Prostate gland (tissue), 2 donors: ENCODE data around the gene OR8G5. TPM values are rescaled to one million over a fixed set of nuclear protein-coding genes. Genes with fewer than 3 reads are reported as not detected.
"Not testable (repeated sequence)": the region's sequence is repeated elsewhere in the genome, so short reads cannot be mapped to it uniquely, and the experiment has no call there.

ENCODE experiments used
- DNase-seq: peaks from one replicate; pipeline ENCODE4 v3.0.0-alpha.2; 2019; ENCODE audit warnings: low spot score
- H3K27ac ChIP-seq, 2 donors: fragments of 200-600 bp; sonication (generic); 2 replicates each; pipeline ENCODE4 v1.5.1; 2017 to 2019
- H3K27me3 ChIP-seq: fragments of 200-600 bp; sonication (generic); replicated peaks from 2 replicates; pipeline ENCODE4 v1.5.1; 2019; ENCODE audit not compliant: insufficient read depth
- H3K36me3 ChIP-seq, 2 donors: fragments of 200-600 bp; sonication (generic); 1 replicate in 1 of 2; 2 replicates in 1 of 2; pipeline versions ENCODE4 v1.5.1 to v1.8.1; 2017 to 2019
- H3K4me1 ChIP-seq: fragments of 200-600 bp; sonication (generic); replicated peaks from 2 replicates; pipeline ENCODE4 v1.5.1; 2019
- H3K4me3 ChIP-seq, 2 donors: fragments of 200-600 bp; sonication (generic); 2 replicates each; pipeline ENCODE4 v1.5.1; 2017 to 2019
- H3K9me3 ChIP-seq: fragments of 200-600 bp; sonication (generic); 2 replicates; pipeline ENCODE4 v1.5.1; 2017
- POLR2A ChIP-seq: fragments of 450-650 bp; IDR thresholded peaks from one replicate; pipeline ENCODE4 v1.6.1; 2016; ENCODE audit warnings: antibody characterized with exemption, mild to moderate bottlenecking
- POLR2AphosphoS5 ChIP-seq: sonication (generic); formaldehyde crosslinking; IDR thresholded peaks from one replicate; pipeline ENCODE4 v1.6.1; 2017; ENCODE audit warnings: antibody characterized with exemption
- WGBS: methylation state at CpG from one replicate; pipeline ENCODE4 v1.1.5; 2018; 5-methylcytosine and 5-hydroxymethylcytosine counted together
- intact Hi-C: fragments of 100-400 bp; cut with DNase I; formaldehyde crosslinking; loops from one replicate; pipeline ENCODE4 v1.14.2; 2022
- total RNA-seq, 2 donors: library from RNA; depleted of rRNA; stranded (reverse); fragments of >200 nt; gene quantifications; one replicate each; pipeline ENCODE4 v1.1.0, GENCODE V29; 2016
- TF ChIP-seq, protein P1 (sequence below), 4 experiments: fragments of 200-600 bp in 2 of 4; fragments of 450-650 bp in 2 of 4; sonication (generic) in 2 of 4; IDR thresholded peaks; 1 replicate in 3 of 4; 2 replicates in 1 of 4; pipeline ENCODE4 v1.5.1; 2016 to 2019; ENCODE audit warnings: antibody characterized with exemption in 4 of 4, mild to moderate bottlenecking in 2 of 4, moderate library complexity in 2 of 4

OR8G5 gene
- total RNA-seq, 2 donors from 2014 or later: 3.0 TPM; not detected in 1

DNA sequence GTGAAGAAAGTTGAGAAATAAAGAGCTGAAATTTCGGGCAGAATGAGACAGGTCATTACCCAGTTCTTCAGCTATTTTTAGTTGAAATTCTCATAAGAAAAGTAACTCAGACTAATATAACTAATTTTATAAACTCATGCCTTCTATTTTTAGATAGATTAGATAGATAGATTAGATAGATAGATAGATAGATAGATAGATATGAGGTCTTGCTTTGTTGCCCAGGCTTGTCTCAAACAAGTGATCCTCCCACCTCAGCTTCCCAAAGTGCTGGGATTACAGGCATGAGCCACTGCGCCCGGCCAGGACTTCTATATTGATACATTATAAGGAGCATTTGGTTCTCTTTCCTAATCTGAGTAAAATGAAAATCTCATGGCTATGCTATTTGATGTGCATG is 42.1 kb upstream of the OR8G5 start:
- 81% methylated on average over 3 of the region's 3 CpGs for WGBS
- no peaks in the 10 kb centered on the region for H3K9me3 ChIP-seq
- H3K4me1 ChIP-seq: no peaks in the 10 kb centered on the region
- no peak overlapping the region for H3K4me3 ChIP-seq
- no peaks in the 10 kb centered on the region for H3K36me3 ChIP-seq
- H3K27me3 ChIP-seq: no peaks in the 10 kb centered on the region
- DNase-seq: no peak
- H3K27ac ChIP-seq: no peak overlapping the region
- intact Hi-C loops: no loop called here
- TF ChIP-seq POLR2A: no peak
- TF ChIP-seq, protein P1, sequence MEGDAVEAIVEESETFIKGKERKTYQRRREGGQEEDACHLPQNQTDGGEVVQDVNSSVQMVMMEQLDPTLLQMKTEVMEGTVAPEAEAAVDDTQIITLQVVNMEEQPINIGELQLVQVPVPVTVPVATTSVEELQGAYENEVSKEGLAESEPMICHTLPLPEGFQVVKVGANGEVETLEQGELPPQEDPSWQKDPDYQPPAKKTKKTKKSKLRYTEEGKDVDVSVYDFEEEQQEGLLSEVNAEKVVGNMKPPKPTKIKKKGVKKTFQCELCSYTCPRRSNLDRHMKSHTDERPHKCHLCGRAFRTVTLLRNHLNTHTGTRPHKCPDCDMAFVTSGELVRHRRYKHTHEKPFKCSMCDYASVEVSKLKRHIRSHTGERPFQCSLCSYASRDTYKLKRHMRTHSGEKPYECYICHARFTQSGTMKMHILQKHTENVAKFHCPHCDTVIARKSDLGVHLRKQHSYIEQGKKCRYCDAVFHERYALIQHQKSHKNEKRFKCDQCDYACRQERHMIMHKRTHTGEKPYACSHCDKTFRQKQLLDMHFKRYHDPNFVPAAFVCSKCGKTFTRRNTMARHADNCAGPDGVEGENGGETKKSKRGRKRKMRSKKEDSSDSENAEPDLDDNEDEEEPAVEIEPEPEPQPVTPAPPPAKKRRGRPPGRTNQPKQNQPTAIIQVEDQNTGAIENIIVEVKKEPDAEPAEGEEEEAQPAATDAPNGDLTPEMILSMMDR (IDR thresholded peaks at IDR 0.05): no peak

DNA sequence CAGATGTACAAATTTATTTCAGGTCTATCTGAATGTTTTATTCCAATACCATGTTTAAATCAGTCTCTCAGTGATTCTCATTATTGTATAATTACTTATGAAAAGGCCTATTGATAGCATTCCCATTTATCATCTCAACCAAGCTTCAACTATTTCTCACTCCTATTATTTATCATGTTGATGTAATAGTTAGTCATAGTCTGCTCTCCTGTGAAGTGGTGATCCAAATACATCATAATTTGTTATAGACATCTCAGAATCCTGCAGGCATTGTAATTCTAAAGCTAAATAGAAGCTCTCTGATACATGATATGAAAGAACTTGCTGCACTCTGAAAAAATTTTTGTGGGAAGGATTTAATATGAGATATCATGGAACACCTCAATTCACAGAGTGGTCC is 37.0 kb upstream of the OR8G5 start:
- no peak for DNase-seq
- H3K36me3 ChIP-seq: no peaks in the 10 kb centered on the region
- TF ChIP-seq, protein P1 (IDR thresholded peaks at IDR 0.05): no peak
- TF ChIP-seq POLR2A (no peak), POLR2AphosphoS5 (no peak)
- no peak overlapping the region for H3K27ac ChIP-seq
- no peaks in the 10 kb centered on the region for H3K27me3 ChIP-seq
- no peak overlapping the region for H3K4me3 ChIP-seq
- no peaks in the 10 kb centered on the region for H3K4me1 ChIP-seq
- intact Hi-C loops: no loop called here
- no peaks in the 10 kb centered on the region for H3K9me3 ChIP-seq

DNA sequence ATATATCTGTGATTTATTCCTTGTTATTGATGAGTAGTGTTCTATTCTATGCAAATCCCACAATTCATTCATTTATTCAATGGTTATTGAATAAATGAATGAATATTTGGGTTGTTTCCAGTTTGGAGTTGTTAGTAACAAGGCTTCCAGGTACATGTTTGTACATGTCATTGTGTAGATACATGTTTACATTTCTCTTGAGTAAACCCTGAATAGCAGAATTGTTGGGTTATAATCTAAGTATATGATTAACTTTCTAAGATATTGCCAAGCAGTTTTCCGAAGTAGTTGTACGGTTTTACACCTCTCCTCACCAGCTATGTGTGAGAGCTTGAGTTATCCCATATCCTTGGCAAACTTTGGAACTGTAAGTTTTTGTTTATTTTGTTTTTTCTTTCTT is 33.8 kb upstream of the OR8G5 start:
- Histone ChIP-seq H3K9me3 (no peaks in the 10 kb centered on the region), H3K36me3 (no peaks in the 10 kb centered on the region), H3K4me3 (no peak overlapping the region), H3K27ac (no peak overlapping the region), H3K4me1 (no peaks in the 10 kb centered on the region), H3K27me3 (no peaks in the 10 kb centered on the region)
- WGBS: 21% methylated on average over 2 of the region's 2 CpGs
- DNase-seq: no peak
- TF ChIP-seq POLR2A (no peak), POLR2AphosphoS5 (no peak)
- TF ChIP-seq, protein P1 (IDR thresholded peaks at IDR 0.05): no peak
- intact Hi-C loops: no loop called here

DNA sequence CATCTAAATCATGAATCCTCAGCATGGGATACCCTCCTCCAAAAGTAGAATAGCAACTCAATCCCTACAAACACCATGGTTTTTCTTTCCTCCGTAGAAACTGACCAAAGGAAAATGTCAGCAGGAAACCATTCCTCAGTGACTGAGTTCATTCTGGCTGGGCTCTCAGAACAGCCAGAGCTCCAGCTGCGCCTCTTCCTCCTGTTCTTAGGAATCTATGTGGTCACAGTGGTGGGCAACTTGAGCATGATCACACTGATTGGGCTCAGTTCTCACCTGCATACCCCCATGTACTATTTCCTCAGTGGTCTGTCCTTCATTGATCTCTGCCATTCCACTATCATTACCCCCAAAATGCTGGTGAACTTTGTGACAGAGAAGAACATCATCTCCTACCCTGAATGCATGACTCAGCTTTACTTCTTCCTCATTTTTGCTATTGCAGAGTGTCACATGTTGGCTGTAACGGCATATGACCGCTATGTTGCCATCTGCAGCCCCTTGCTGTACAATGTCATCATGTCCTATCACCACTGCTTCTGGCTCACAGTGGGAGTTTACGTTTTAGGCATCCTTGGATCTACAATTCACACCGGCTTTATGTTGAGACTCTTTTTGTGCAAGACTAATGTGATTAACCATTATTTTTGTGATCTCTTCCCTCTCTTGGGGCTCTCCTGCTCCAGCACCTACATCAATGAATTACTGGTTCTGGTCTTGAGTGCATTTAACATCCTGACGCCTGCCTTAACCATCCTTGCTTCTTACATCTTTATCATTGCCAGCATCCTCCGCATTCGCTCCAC is 31.4 kb upstream of the OR8G5 start:
- H3K4me3 ChIP-seq, DNase-seq, H3K27me3 ChIP-seq, H3K27ac ChIP-seq, H3K4me1 ChIP-seq, intact Hi-C loops, H3K36me3 ChIP-seq, H3K9me3 ChIP-seq: not testable (repeated sequence)
- WGBS: 69% methylated on average over 9 of the region's 9 CpGs

DNA sequence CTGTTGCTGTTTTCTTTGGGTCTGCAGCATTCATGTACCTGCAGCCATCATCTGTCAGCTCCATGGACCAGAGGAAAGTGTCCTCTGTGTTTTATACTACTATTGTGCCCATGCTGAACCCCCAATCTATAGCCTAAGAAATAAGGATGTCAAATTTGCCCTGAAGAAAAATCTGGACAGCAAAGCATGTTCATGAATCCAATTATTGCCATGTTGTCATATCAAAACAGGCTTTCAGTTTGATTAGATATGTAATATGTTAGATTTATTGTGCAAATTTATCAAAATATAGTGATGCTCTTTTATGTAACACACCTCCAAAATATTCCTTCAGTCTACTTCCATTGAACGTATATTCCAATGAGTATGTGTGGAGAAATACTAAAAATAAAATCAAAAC is 30.7 kb upstream of the OR8G5 start:
- TF ChIP-seq POLR2AphosphoS5 (no peak), POLR2A (no peak)
- TF ChIP-seq, protein P1 (IDR thresholded peaks at IDR 0.05): no peak
- Histone ChIP-seq H3K36me3 (no peaks in the 10 kb centered on the region), H3K9me3 (no peaks in the 10 kb centered on the region), H3K4me3 (no peak overlapping the region), H3K27ac (no peak overlapping the region), H3K4me1 (no peaks in the 10 kb centered on the region), H3K27me3 (no peaks in the 10 kb centered on the region)
- no peak for DNase-seq
- WGBS: 89% methylated on average over 1 of the region's 1 CpG
- intact Hi-C loops: no loop called here
